HepG2 (cell line): ENCODE measurements around the gene COQ8B. TPM values are rescaled to one million over a fixed set of nuclear protein-coding genes. Genes with fewer than 3 reads are reported as not detected.

Experiments
- ATRX ChIP-seq: sonication (generic); formaldehyde crosslinking; IDR thresholded peaks from 2 replicates; pipeline ENCODE4 v1.4.0; 2020; ENCODE audit warnings: missing genetic modification reagents, borderline replicate concordance
- BCL6 ChIP-seq: IDR thresholded peaks from 2 replicates; pipeline ENCODE4 v1.6.1; 2016; ENCODE audit warnings: missing genetic modification reagents, missing compliant biosample characterization
- BRD4 ChIP-seq: sonication (generic); formaldehyde crosslinking; IDR thresholded peaks from 2 replicates; pipeline ENCODE4 v1.4.0; 2020; ENCODE audit warnings: missing genetic modification reagents
- CENPX ChIP-seq: sonication (generic); formaldehyde crosslinking; IDR thresholded peaks from 2 replicates; pipeline ENCODE4 v1.9.0; 2021; ENCODE audit warnings: mild to moderate bottlenecking, missing genetic modification reagents, moderate library complexity
- E2F2 ChIP-seq: sonication (generic); formaldehyde crosslinking; IDR thresholded peaks from 2 replicates; pipeline ENCODE4 v1.4.0; 2020; ENCODE audit warnings: missing genetic modification reagents, borderline replicate concordance
- HES4 ChIP-seq: sonication (generic); formaldehyde crosslinking; IDR thresholded peaks from 2 replicates; pipeline ENCODE4 v1.9.0; 2021; ENCODE audit warnings: mild to moderate bottlenecking, missing genetic modification reagents, borderline replicate concordance
- MED13 ChIP-seq: sonication (generic); formaldehyde crosslinking; IDR thresholded peaks from 2 replicates; pipeline ENCODE4 v1.5.0; 2020; ENCODE audit warnings: missing genetic modification reagents
- MXD1 ChIP-seq: sonication (generic); formaldehyde crosslinking; IDR thresholded peaks from 2 replicates; pipeline ENCODE4 v1.4.0; 2020; ENCODE audit warnings: mild to moderate bottlenecking, missing genetic modification reagents
- NCOR1 ChIP-seq: fragments of 200-600 bp; sonication (generic); IDR thresholded peaks from 2 replicates; pipeline ENCODE4 v1.7.0; 2017; ENCODE audit warnings: antibody characterized with exemption, low read length, borderline replicate concordance
- NR1H2 ChIP-seq: sonication (generic); formaldehyde crosslinking; IDR thresholded peaks from 2 replicates; pipeline ENCODE4 v1.8.1; 2022; ENCODE audit warnings: low read depth, missing genetic modification reagents, borderline replicate concordance
- PATZ1 ChIP-seq: sonication (generic); formaldehyde crosslinking; IDR thresholded peaks from 2 replicates; pipeline ENCODE4 v1.4.0; 2020; ENCODE audit warnings: missing genetic modification reagents
- RFX3 ChIP-seq: IDR thresholded peaks from 2 replicates; pipeline ENCODE4 v1.6.1; 2016; ENCODE audit warnings: missing biosample characterization, missing genetic modification reagents
- SP2 ChIP-seq: sonication (generic); formaldehyde crosslinking; IDR thresholded peaks from 2 replicates; pipeline ENCODE4 v1.5.1; 2020; ENCODE audit warnings: mild to moderate bottlenecking, missing genetic modification reagents
- SRF ChIP-seq: IDR thresholded peaks from 2 replicates; pipeline ENCODE4 v1.6.1; 2011; ENCODE audit warnings: mild to moderate bottlenecking, low read depth, low read length, moderate library complexity
- STAT5B ChIP-seq: sonication (generic); formaldehyde crosslinking; IDR thresholded peaks from 2 replicates; pipeline ENCODE4 v1.4.0; 2020; ENCODE audit warnings: missing genetic modification reagents
- ZBTB38 ChIP-seq: sonication (generic); formaldehyde crosslinking; IDR thresholded peaks from 2 replicates; pipeline ENCODE4 v1.5.1; 2020; ENCODE audit warnings: mild to moderate bottlenecking, missing genetic modification reagents
- ZBTB39 ChIP-seq: sonication (generic); formaldehyde crosslinking; IDR thresholded peaks from 2 replicates; pipeline ENCODE4 v1.5.0; 2020; ENCODE audit warnings: missing genetic modification reagents
- ZKSCAN1 ChIP-seq: fragments of 150-350 bp; IDR thresholded peaks from 2 replicates; pipeline ENCODE4 v1.6.1; 2014; ENCODE audit warnings: low read length
- ZNF256 ChIP-seq: sonication (generic); formaldehyde crosslinking; conservative IDR thresholded peaks from 2 replicates; pipeline ENCODE4 v1.4.0; 2020; ENCODE audit warnings: missing genetic modification reagents
- ZNF510 ChIP-seq: sonication (generic); formaldehyde crosslinking; IDR thresholded peaks from 2 replicates; pipeline ENCODE4 v1.4.0; 2020; ENCODE audit warnings: low read depth, mild to moderate bottlenecking, missing genetic modification reagents
- ZNF572 ChIP-seq: sonication (generic); formaldehyde crosslinking; IDR thresholded peaks from 2 replicates; pipeline ENCODE4 v1.5.1; 2020; ENCODE audit warnings: mild to moderate bottlenecking, missing genetic modification reagents
- ZNF574 ChIP-seq: sonication (generic); formaldehyde crosslinking; IDR thresholded peaks from 2 replicates; pipeline ENCODE4 v1.4.0; 2020; ENCODE audit warnings: missing genetic modification reagents
- ZNF713 ChIP-seq: sonication (generic); formaldehyde crosslinking; IDR thresholded peaks from 2 replicates; pipeline ENCODE4 v1.4.0; 2020; ENCODE audit warnings: mild to moderate bottlenecking, missing genetic modification reagents
- polyA plus RNA-seq, 8 experiments: library from polyadenylated mRNA; depleted of rRNA in 3 of 8; stranded (reverse) in 7 of 8; unstranded in 1 of 8; fragments of >200 nt; fragmentation: Illumina TruSeq in 4 of 8; extraction: Trizol in 4 of 8; gene quantifications; 2 replicates each; pipeline versions ENCODE4 v1.2.1 to v1.2.3, GENCODE V29; 2011 to 2016; ENCODE audit warnings: low read depth in 4 of 8, missing spikeins in 1 of 8, mixed read lengths in 1 of 8; ENCODE audit not compliant: insufficient read depth in 1 of 8
- total RNA-seq, 5 experiments: library from RNA; depleted of rRNA; stranded (reverse); fragments of >200 nt; fragmentation: Illumina TruSeq; extraction: Trizol; gene quantifications; 2 replicates each; pipeline ENCODE4 v1.2.3, GENCODE V29; 2016; ENCODE audit warnings: low read depth in 1 of 5

COQ8B gene
- total and polyA plus RNA-seq, 2 of the 13 experiments (the other 11 are each of a cell fraction or from before 2014, with no cell fraction given), result 12.3 to 17.2 TPM

GRCh38 chr19:40718774-40719391 lies 2.2 kb upstream of the COQ8B start (continued):
- TF ChIP-seq ZNF713 (CRISPR knock-in tag), result 0 out of 2 replicates have a peak, but pooled peaks have one; percentile 73
- TF ChIP-seq ZBTB39 (CRISPR knock-in tag), result no peak
- 0 out of 2 replicates have a peak, but pooled peaks have one; percentile 16 for TF ChIP-seq ZNF256 (CRISPR knock-in tag)
- no peak for TF ChIP-seq MED13 (CRISPR knock-in tag)
- TF ChIP-seq ZKSCAN1, result no peak
- no peak for TF ChIP-seq ATRX (CRISPR knock-in tag)
- TF ChIP-seq ZBTB38 (CRISPR knock-in tag), result peak; percentile 19; the same call in 1 of the 2 replicates
- no peak for TF ChIP-seq RFX3 (CRISPR knock-in tag)
- TF ChIP-seq HES4 (CRISPR knock-in tag), result no peak
- TF ChIP-seq BCL6, result no peak
- TF ChIP-seq SP2 (CRISPR knock-in tag), result no peak
- TF ChIP-seq CENPX (CRISPR knock-in tag), result no peak
- peak; percentile 55 for TF ChIP-seq PATZ1 (CRISPR knock-in tag)
- no peak; the same call in 1 of the 2 replicates for TF ChIP-seq ZNF574 (CRISPR knock-in tag)
- TF ChIP-seq ZNF572, result no peak
- no peak for TF ChIP-seq SRF
- TF ChIP-seq NCOR1, result 0 out of 2 replicates have a peak, but pooled peaks have one; percentile 57
- TF ChIP-seq E2F2 (CRISPR knock-in tag), result no peak
- TF ChIP-seq ZNF510 (CRISPR knock-in tag), result no peak
- no peak for TF ChIP-seq NR1H2 (CRISPR knock-in tag)
- no peak for TF ChIP-seq BRD4
- no peak for TF ChIP-seq STAT5B (CRISPR knock-in tag)
- TF ChIP-seq MXD1 (CRISPR knock-in tag), result peak; percentile 69; the same call in 1 of the 2 replicates
